ENCODE results near the gene B4GALNT4.
"Not testable (repeated sequence)": the region's sequence is repeated elsewhere in the genome, so short reads cannot be mapped to it uniquely, and the experiment has no call there.

Gene B4GALNT4

GRCh38 chr11:358129-358800, 11.0 kb upstream of the B4GALNT4 start:
- H3K27me3 ChIP-seq (ENCODE audit: insufficient read depth, low read length), result no peaks in the 10 kb centered on the region
- H3K4me1 ChIP-seq (ENCODE audit: insufficient read depth, low read length), result peaks cover 10% of the 10 kb centered on the region
- H3K4me3 ChIP-seq (ENCODE audit: low read length), result no peak overlapping the region
- peaks cover 7% of the 10 kb centered on the region for H3K9me3 ChIP-seq (ENCODE audit: low read length)
- H2AFZ ChIP-seq (ENCODE audit: low read depth, low read length), result no peak overlapping the region
- H3K36me3 ChIP-seq (ENCODE audit: insufficient read depth, low read length), result no peaks in the 10 kb centered on the region

- Histone ChIP-seq H3K36me3 (ENCODE audit: insufficient read depth, low read length) (no peaks in the 10 kb centered on the region), H3K4me1 (ENCODE audit: insufficient read depth, low read length) (peaks cover 10% of the 10 kb centered on the region), H3K9me3 (ENCODE audit: low read length) (peaks cover 7% of the 10 kb centered on the region), H3K4me3 (ENCODE audit: low read length) (no peak overlapping the region), H3K27me3 (ENCODE audit: insufficient read depth, low read length) (no peaks in the 10 kb centered on the region), H2AFZ (ENCODE audit: low read depth, low read length) (no peak overlapping the region)
Measured at GRCh38 chr11:359181-359714, 10.1 kb upstream of the B4GALNT4 start.

- peaks cover 6% of the 10 kb centered on the region for H3K4me1 ChIP-seq (ENCODE audit: insufficient read depth, low read length)
- peaks cover 7% of the 10 kb centered on the region for H3K9me3 ChIP-seq (ENCODE audit: low read length)
- no peaks in the 10 kb centered on the region for H3K27me3 ChIP-seq (ENCODE audit: insufficient read depth, low read length)
- no peak overlapping the region for H3K4me3 ChIP-seq (ENCODE audit: low read length)
- H2AFZ ChIP-seq (ENCODE audit: low read depth, low read length), result no peak overlapping the region
- H3K36me3 ChIP-seq (ENCODE audit: insufficient read depth, low read length), result no peaks in the 10 kb centered on the region
Measured at GRCh38 chr11:360326-361280, 8.7 kb upstream of the B4GALNT4 start.

- H3K27me3 ChIP-seq (ENCODE audit: insufficient read depth, low read length), result no peaks in the 10 kb centered on the region
- no peak overlapping the region for H3K4me3 ChIP-seq (ENCODE audit: low read length)
Measured at GRCh38 chr11:362642-363442, 6.5 kb upstream of the B4GALNT4 start.

GRCh38 chr11:363443-363805, 5.9 kb upstream of the B4GALNT4 start:
- H3K4me1 ChIP-seq (ENCODE audit: insufficient read depth, low read length); H3K4me3 ChIP-seq (ENCODE audit: low read length); H2AFZ ChIP-seq (ENCODE audit: low read depth, low read length); H3K27me3 ChIP-seq (ENCODE audit: insufficient read depth, low read length); H3K36me3 ChIP-seq (ENCODE audit: insufficient read depth, low read length); H3K9me3 ChIP-seq (ENCODE audit: low read length): not testable (repeated sequence)

More at GRCh38 chr11:362642-363442, 6.5 kb upstream of the B4GALNT4 start:
- Histone ChIP-seq H3K36me3 (ENCODE audit: insufficient read depth, low read length) (no peaks in the 10 kb centered on the region), H3K9me3 (ENCODE audit: low read length) (peaks cover 7% of the 10 kb centered on the region), H3K4me1 (ENCODE audit: insufficient read depth, low read length) (peaks cover 4% of the 10 kb centered on the region), H2AFZ (ENCODE audit: low read depth, low read length) (no peak overlapping the region)

GRCh38 chr11:363948-364761, 5.1 kb upstream of the B4GALNT4 start:
- no peaks in the 10 kb centered on the region for H3K36me3 ChIP-seq (ENCODE audit: insufficient read depth, low read length)
- H3K4me1 ChIP-seq (ENCODE audit: insufficient read depth, low read length), result peaks cover 9% of the 10 kb centered on the region
- no peak overlapping the region for H2AFZ ChIP-seq (ENCODE audit: low read depth, low read length)
- no peaks in the 10 kb centered on the region for H3K27me3 ChIP-seq (ENCODE audit: insufficient read depth, low read length)
- no peak overlapping the region for H3K4me3 ChIP-seq (ENCODE audit: low read length)
- peaks cover 7% of the 10 kb centered on the region for H3K9me3 ChIP-seq (ENCODE audit: low read length)

- Histone ChIP-seq H3K9me3 (ENCODE audit: low read length) (peaks cover 5% of the 10 kb centered on the region), H3K4me3 (ENCODE audit: low read length) (no peak overlapping the region), H3K36me3 (ENCODE audit: insufficient read depth, low read length) (no peaks in the 10 kb centered on the region), H3K27me3 (ENCODE audit: insufficient read depth, low read length) (no peaks in the 10 kb centered on the region), H3K4me1 (ENCODE audit: insufficient read depth, low read length) (peaks cover 10% of the 10 kb centered on the region), H2AFZ (ENCODE audit: low read depth, low read length) (no peak overlapping the region)
Measured at GRCh38 chr11:364991-365725, 4.1 kb upstream of the B4GALNT4 start.

- peaks cover 4% of the 10 kb centered on the region for H3K9me3 ChIP-seq (ENCODE audit: low read length)
- H3K27me3 ChIP-seq (ENCODE audit: insufficient read depth, low read length), result no peaks in the 10 kb centered on the region
- H3K36me3 ChIP-seq (ENCODE audit: insufficient read depth, low read length), result no peaks in the 10 kb centered on the region
- H3K4me1 ChIP-seq (ENCODE audit: insufficient read depth, low read length), result peaks cover 17% of the 10 kb centered on the region
- no peak overlapping the region for H2AFZ ChIP-seq (ENCODE audit: low read depth, low read length)
- H3K4me3 ChIP-seq (ENCODE audit: low read length), result no peak overlapping the region
Measured at GRCh38 chr11:365831-366230, 3.5 kb upstream of the B4GALNT4 start.

GRCh38 chr11:367956-368413, 1.3 kb upstream of the B4GALNT4 start:
- Histone ChIP-seq H3K36me3 (ENCODE audit: insufficient read depth, low read length) (peaks cover 15% of the 10 kb centered on the region), H3K4me3 (ENCODE audit: low read length) (no peak overlapping the region)

GRCh38 chr11:368414-369335, 624 bp upstream of the B4GALNT4 start:
- Histone ChIP-seq H3K27me3 (ENCODE audit: insufficient read depth, low read length) (no peaks in the 10 kb centered on the region), H3K36me3 (ENCODE audit: insufficient read depth, low read length) (peaks cover 22% of the 10 kb centered on the region), H3K4me3 (ENCODE audit: low read length) (peak overlapping the region; percentile 71), H2AFZ (ENCODE audit: low read depth, low read length) (no peak overlapping the region), H3K9me3 (ENCODE audit: low read length) (peaks cover 4% of the 10 kb centered on the region), H3K4me1 (ENCODE audit: insufficient read depth, low read length) (peaks cover 17% of the 10 kb centered on the region)

More at GRCh38 chr11:367956-368413, 1.3 kb upstream of the B4GALNT4 start:
- Histone ChIP-seq H3K9me3 (ENCODE audit: low read length) (no peaks in the 10 kb centered on the region), H3K4me1 (ENCODE audit: insufficient read depth, low read length) (peaks cover 17% of the 10 kb centered on the region), H3K27me3 (ENCODE audit: insufficient read depth, low read length) (no peaks in the 10 kb centered on the region), H2AFZ (ENCODE audit: low read depth, low read length) (no peak overlapping the region)
